ENCODE measurements around the gene GPR156. TPM values are rescaled to one million over a fixed set of nuclear protein-coding genes. Genes with fewer than 3 reads are reported as not detected.
A peak's percentile ranks its signal among the peaks of the same experiment; 100 is the strongest.

Gene GPR156
- total RNA-seq, 1 experiment from 2014 or later = not detected

DNA sequence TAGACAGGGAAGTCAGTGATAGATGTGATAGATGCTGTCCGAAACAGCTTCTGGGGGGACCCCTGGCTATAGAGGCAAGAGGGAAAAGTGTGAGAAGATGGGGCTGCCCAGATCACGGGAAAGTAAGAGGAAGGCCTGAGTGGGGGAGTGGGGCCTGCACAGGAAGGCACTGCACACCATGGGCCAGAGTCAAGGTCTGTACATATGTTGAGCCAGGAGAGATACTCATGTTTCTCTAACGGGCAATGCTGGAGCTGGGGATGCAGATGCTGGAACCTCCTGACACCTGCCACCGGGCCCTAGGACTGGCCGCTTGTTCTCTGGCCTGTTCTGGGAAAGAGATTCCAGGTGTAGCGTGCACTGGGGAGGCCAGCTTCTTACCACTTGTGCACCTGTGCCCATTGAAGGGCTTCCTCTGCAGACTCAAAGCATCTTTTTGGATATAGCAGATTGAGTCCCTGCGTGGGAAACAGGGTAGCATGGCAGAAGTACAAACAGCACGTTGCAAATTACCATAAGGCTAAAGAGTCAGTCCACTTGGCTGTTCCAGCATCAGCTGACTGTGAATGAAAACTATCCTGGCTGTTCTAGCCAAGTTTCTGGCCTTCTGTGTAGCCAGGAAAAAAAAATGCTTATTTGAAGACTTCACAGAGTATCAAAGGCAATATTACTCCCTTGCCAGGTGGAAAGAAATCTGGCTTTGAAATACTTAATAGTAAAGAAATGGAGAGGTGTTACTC, 113.7 kb downstream of the GPR156 start:
- no peak for DNase-seq

DNA sequence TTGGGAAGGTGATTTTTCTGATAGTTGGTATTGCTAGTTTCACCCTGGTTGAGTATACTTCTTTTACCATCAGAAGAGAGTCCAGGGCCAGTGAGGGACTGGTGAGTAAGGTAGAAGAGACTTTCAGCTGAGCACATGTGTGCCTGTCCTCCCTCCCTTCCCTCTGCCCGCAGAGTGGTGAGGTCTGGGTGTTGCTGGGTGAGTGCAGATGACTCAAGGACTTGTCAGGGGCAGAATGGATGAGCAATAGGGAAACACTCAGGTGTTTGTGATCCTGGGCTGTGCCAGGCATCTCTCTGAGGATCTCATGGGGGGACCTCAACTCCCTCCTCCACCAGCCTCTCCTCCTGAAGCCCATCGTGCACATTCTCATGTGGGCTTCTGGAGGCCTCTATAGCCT, 114.8 kb downstream of the GPR156 start:
- Histone ChIP-seq H3K4me1 (ENCODE audit: low read length) (peaks cover 20% of the 10 kb centered on the region), H2AFZ (ENCODE audit: low read length) (peak overlapping the region; percentile 24), H3K27ac (ENCODE audit: low read length) (no peak overlapping the region), H3K9ac (ENCODE audit: low read length) (peak overlapping the region; percentile 37; the same call in 1 of the 2 replicates), H3K9me2 (replicated peaks; ENCODE audit: insufficient read depth, low read length) (no peaks in the 10 kb centered on the region), H3K79me2 (ENCODE audit: low read length) (no peaks in the 10 kb centered on the region), H3K4me3 (ENCODE audit: low read length) (no peak overlapping the region; the same call in 1 of the 2 replicates), H4K20me1 (ENCODE audit: insufficient read depth, low read depth, low read length) (no peaks in the 10 kb centered on the region), H3K36me3 (ENCODE audit: insufficient read depth, low read length) (no peaks in the 10 kb centered on the region), H3K9me3 (ENCODE audit: low read length) (no peaks in the 10 kb centered on the region), H3K4me2 (ENCODE audit: low read depth, low read length, poor library complexity, severe bottlenecking) (peak overlapping the region; percentile 47), H3K27me3 (ENCODE audit: low read length) (no peaks in the 10 kb centered on the region)
- DNase-seq = no peak

More for the DNA sequence above, 113.7 kb downstream of the GPR156 start:
- Histone ChIP-seq H2AFZ (ENCODE audit: low read length) (peak overlapping the region; percentile 24), H3K27me3 (ENCODE audit: low read length) (no peaks in the 10 kb centered on the region), H3K4me2 (ENCODE audit: low read depth, low read length, poor library complexity, severe bottlenecking) (peak overlapping the region; percentile 47), H3K36me3 (ENCODE audit: insufficient read depth, low read length) (no peaks in the 10 kb centered on the region), H4K20me1 (ENCODE audit: insufficient read depth, low read depth, low read length) (no peaks in the 10 kb centered on the region), H3K9ac (ENCODE audit: low read length) (peak overlapping the region; percentile 37; the same call in 1 of the 2 replicates), H3K9me2 (replicated peaks; ENCODE audit: insufficient read depth, low read length) (no peaks in the 10 kb centered on the region), H3K79me2 (ENCODE audit: low read length) (no peaks in the 10 kb centered on the region), H3K9me3 (ENCODE audit: low read length) (no peaks in the 10 kb centered on the region), H3K4me1 (ENCODE audit: low read length) (peaks cover 20% of the 10 kb centered on the region), H3K4me3 (ENCODE audit: low read length) (peak overlapping the region; percentile 12; the same call in 1 of the 2 replicates), H3K27ac (ENCODE audit: low read length) (peak overlapping the region; percentile 14; the same call in 1 of the 2 replicates)

DNA sequence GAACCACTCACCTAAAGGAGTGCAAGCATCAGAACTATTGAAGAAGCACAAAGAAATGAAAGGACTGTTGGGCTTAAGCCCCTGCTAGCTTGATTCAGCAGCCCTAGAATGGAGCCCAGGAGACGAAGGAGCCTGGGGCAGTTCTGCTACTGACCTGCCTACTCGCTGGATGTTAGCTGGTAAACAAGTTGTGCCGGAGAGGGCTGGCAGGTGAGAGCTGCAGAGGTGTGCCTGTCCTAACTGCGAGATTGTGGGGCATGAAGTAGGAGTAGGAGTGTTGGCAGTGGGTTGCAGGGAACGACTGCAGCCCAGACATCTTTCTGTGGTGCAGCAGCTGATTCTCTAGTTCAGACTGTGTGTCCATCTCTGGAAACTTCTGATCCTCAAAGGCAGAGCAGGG, 115.6 kb downstream of the GPR156 start:
- no peaks in the 10 kb centered on the region for H3K36me3 ChIP-seq (ENCODE audit: insufficient read depth, low read length)
- H3K27me3 ChIP-seq (ENCODE audit: low read length) = no peaks in the 10 kb centered on the region
- H3K4me1 ChIP-seq (ENCODE audit: low read length) = peaks cover 20% of the 10 kb centered on the region
- H3K9me3 ChIP-seq (ENCODE audit: low read length) = no peaks in the 10 kb centered on the region
- H3K9me2 ChIP-seq (replicated peaks; ENCODE audit: insufficient read depth, low read length) = no peaks in the 10 kb centered on the region
- H4K20me1 ChIP-seq (ENCODE audit: insufficient read depth, low read depth, low read length) = no peaks in the 10 kb centered on the region
- no peak for DNase-seq
- H3K27ac ChIP-seq (ENCODE audit: low read length) = no peak overlapping the region
- 0 out of 2 replicates have a peak overlapping the region, but pooled peaks have one; percentile 24 for H2AFZ ChIP-seq (ENCODE audit: low read length)
- no peak overlapping the region for H3K4me3 ChIP-seq (ENCODE audit: low read length)
- H3K4me2 ChIP-seq (ENCODE audit: low read depth, low read length, poor library complexity, severe bottlenecking) = no peak overlapping the region
- H3K79me2 ChIP-seq (ENCODE audit: low read length) = no peaks in the 10 kb centered on the region
- no peak overlapping the region for H3K9ac ChIP-seq (ENCODE audit: low read length)

DNA sequence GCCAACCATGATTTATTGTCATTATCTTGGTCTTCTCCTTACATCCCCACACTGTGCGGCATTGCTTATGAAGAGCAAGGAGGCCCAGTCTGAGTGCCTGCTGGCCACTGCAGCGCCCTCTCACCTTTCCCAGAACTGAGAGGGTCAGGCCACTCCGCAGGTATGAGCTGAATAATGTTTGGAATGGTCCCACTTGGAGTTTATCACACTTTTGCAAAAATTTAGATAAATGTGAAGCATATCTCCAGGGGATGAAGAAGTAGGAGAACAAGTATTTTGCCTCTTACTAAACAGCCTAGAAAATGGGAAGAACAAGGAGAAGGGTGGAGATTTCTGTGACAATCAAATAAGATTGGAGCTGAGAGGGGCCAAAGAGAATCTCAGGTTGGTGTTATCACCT, 116.4 kb downstream of the GPR156 start:
- no peak for DNase-seq

DNA sequence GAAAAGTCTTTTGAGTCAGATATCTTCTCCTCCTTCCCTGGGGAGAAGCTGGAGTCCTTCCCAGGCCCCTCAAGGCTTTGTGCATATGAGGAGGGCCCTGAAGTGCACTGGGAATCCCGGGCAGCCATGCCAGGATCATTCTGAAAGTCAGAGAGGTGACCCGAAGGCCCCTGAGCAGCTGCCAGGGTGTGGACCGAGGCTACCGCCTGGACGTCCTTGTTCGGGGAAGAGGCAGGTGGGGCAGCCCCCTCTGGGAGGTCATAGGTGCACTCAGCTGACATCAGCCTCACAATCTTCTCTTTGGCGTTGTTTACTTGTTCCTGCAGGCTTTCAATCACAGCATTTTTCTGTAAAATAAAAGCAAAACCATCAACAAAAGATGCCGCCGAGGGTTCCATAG, 117.0 kb downstream of the GPR156 start:
- H3K4me1 ChIP-seq (ENCODE audit: low read length) = peaks cover 20% of the 10 kb centered on the region
- no peak overlapping the region for H3K27ac ChIP-seq (ENCODE audit: low read length)
- no peaks in the 10 kb centered on the region for H3K27me3 ChIP-seq (ENCODE audit: low read length)
- no peaks in the 10 kb centered on the region for H4K20me1 ChIP-seq (ENCODE audit: insufficient read depth, low read depth, low read length)
- no peaks in the 10 kb centered on the region for H3K9me3 ChIP-seq (ENCODE audit: low read length)
- H3K9ac ChIP-seq (ENCODE audit: low read length) = no peak overlapping the region
- H3K79me2 ChIP-seq (ENCODE audit: low read length) = no peaks in the 10 kb centered on the region
- no peaks in the 10 kb centered on the region for H3K36me3 ChIP-seq (ENCODE audit: insufficient read depth, low read length)
- DNase-seq = no peak
- H3K9me2 ChIP-seq (replicated peaks; ENCODE audit: insufficient read depth, low read length) = no peaks in the 10 kb centered on the region
- no peak overlapping the region for H3K4me3 ChIP-seq (ENCODE audit: low read length)
- no peak overlapping the region for H2AFZ ChIP-seq (ENCODE audit: low read length)
- H3K4me2 ChIP-seq (ENCODE audit: low read depth, low read length, poor library complexity, severe bottlenecking) = no peak overlapping the region

More for the DNA sequence above, 116.4 kb downstream of the GPR156 start:
- Histone ChIP-seq H3K4me1 (ENCODE audit: low read length) (peaks cover 20% of the 10 kb centered on the region), H3K27me3 (ENCODE audit: low read length) (no peaks in the 10 kb centered on the region), H4K20me1 (ENCODE audit: insufficient read depth, low read depth, low read length) (no peaks in the 10 kb centered on the region), H3K79me2 (ENCODE audit: low read length) (no peaks in the 10 kb centered on the region), H3K4me2 (ENCODE audit: low read depth, low read length, poor library complexity, severe bottlenecking) (no peak overlapping the region), H3K4me3 (ENCODE audit: low read length) (no peak overlapping the region), H3K9me3 (ENCODE audit: low read length) (no peaks in the 10 kb centered on the region), H3K9ac (ENCODE audit: low read length) (no peak overlapping the region), H3K9me2 (replicated peaks; ENCODE audit: insufficient read depth, low read length) (no peaks in the 10 kb centered on the region), H3K27ac (ENCODE audit: low read length) (no peak overlapping the region), H2AFZ (ENCODE audit: low read length) (no peak overlapping the region), H3K36me3 (ENCODE audit: insufficient read depth, low read length) (no peaks in the 10 kb centered on the region)

DNA sequence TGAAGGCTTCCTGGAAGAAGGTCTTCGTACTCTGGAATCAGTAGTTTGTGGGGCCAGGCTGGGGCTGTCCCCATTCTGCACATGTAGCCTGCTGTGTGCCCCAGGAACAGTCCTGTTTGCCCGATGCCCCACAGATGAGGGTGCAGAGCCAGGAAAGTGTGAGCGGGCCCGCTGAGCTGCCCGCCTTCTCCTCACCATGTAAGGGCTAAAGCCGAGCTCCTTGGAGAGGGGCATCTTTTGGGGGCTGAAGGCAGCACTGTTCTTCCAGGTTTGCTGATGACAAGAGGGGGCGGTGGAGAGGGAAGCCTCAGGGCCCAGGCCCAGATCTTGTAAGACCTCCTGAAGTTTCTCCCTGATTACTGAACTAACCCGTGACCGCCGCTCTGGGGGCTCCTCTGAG, 117.5 kb downstream of the GPR156 start:
- Histone ChIP-seq H3K36me3 (ENCODE audit: insufficient read depth, low read length) (no peaks in the 10 kb centered on the region), H3K9me3 (ENCODE audit: low read length) (no peaks in the 10 kb centered on the region), H3K4me3 (ENCODE audit: low read length) (no peak overlapping the region), H3K9ac (ENCODE audit: low read length) (no peak overlapping the region), H3K4me1 (ENCODE audit: low read length) (peaks cover 22% of the 10 kb centered on the region), H3K27me3 (ENCODE audit: low read length) (no peaks in the 10 kb centered on the region), H3K9me2 (replicated peaks; ENCODE audit: insufficient read depth, low read length) (no peaks in the 10 kb centered on the region), H4K20me1 (ENCODE audit: insufficient read depth, low read depth, low read length) (no peaks in the 10 kb centered on the region), H3K79me2 (ENCODE audit: low read length) (no peaks in the 10 kb centered on the region), H3K27ac (ENCODE audit: low read length) (no peak overlapping the region), H3K4me2 (ENCODE audit: low read depth, low read length, poor library complexity, severe bottlenecking) (no peak overlapping the region), H2AFZ (ENCODE audit: low read length) (no peak overlapping the region)
- DNase-seq = no peak

DNA sequence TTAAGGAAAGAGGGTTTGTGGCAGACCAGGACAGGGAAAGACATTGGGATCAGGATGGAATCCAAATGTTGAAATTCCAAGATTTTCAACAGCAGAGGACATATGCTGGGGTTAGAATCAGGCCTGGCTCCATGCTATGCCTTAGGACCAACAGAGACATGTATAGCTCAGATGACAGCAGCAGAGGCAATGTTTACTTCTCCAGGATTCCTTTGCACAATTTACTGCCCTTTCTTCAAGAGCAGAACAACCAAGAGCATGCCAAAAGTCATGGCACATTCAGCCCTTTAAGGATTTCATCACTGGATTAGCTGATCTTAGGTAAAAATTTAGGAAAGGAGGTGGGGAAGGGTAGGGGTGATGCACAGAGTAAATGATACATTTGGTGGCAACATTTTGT, 121.2 kb downstream of the GPR156 start:
- Histone ChIP-seq H3K9me3 (ENCODE audit: low read length) (no peaks in the 10 kb centered on the region), H3K4me1 (ENCODE audit: low read length) (peaks cover 14% of the 10 kb centered on the region), H3K36me3 (ENCODE audit: insufficient read depth, low read length) (no peaks in the 10 kb centered on the region), H3K9me2 (replicated peaks; ENCODE audit: insufficient read depth, low read length) (no peaks in the 10 kb centered on the region), H3K4me3 (ENCODE audit: low read length) (no peak overlapping the region), H3K4me2 (ENCODE audit: low read depth, low read length, poor library complexity, severe bottlenecking) (no peak overlapping the region), H4K20me1 (ENCODE audit: insufficient read depth, low read depth, low read length) (no peaks in the 10 kb centered on the region), H2AFZ (ENCODE audit: low read length) (no peak overlapping the region), H3K27me3 (ENCODE audit: low read length) (no peaks in the 10 kb centered on the region), H3K79me2 (ENCODE audit: low read length) (no peaks in the 10 kb centered on the region), H3K27ac (ENCODE audit: low read length) (no peak overlapping the region), H3K9ac (ENCODE audit: low read length) (no peak overlapping the region)
- DNase-seq = no peak

DNA sequence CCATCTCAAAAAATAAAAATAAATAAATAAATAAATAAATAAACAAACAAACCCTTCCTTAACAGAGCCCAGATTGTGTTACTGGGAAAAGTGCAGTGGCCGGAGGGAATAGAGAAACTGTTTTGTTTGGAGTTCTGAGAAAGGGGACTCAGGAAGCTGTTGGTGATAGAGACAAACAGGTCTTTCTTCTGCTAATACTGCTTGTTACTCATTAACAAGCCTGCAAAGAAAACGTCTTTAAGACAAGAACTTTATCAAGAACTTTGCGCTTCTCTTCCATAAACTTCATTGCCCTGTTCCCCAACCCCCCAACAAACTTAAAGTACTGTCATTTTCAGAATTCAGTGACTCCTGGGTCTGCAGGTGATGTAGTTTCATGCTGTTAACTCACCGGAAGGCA, 122.0 kb downstream of the GPR156 start:
- no peak overlapping the region for H3K9ac ChIP-seq (ENCODE audit: low read length)
- H3K27ac ChIP-seq (ENCODE audit: low read length) = no peak overlapping the region
- H4K20me1 ChIP-seq (ENCODE audit: insufficient read depth, low read depth, low read length) = no peaks in the 10 kb centered on the region
- H3K36me3 ChIP-seq (ENCODE audit: insufficient read depth, low read length) = no peaks in the 10 kb centered on the region
- no peaks in the 10 kb centered on the region for H3K27me3 ChIP-seq (ENCODE audit: low read length)
- no peak overlapping the region for H2AFZ ChIP-seq (ENCODE audit: low read length)
- DNase-seq = no peak
- H3K4me3 ChIP-seq (ENCODE audit: low read length) = no peak overlapping the region
- H3K4me2 ChIP-seq (ENCODE audit: low read depth, low read length, poor library complexity, severe bottlenecking) = no peak overlapping the region
- H3K9me3 ChIP-seq (ENCODE audit: low read length) = no peaks in the 10 kb centered on the region
- H3K4me1 ChIP-seq (ENCODE audit: low read length) = peaks cover 14% of the 10 kb centered on the region
- H3K9me2 ChIP-seq (replicated peaks; ENCODE audit: insufficient read depth, low read length) = no peaks in the 10 kb centered on the region
- H3K79me2 ChIP-seq (ENCODE audit: low read length) = no peaks in the 10 kb centered on the region
